ENCODE data around the gene OR10G3. TPM values are rescaled to one million over a fixed set of nuclear protein-coding genes. Genes with fewer than 3 reads are reported as not detected.

OR10G3 gene
- total and polyA plus RNA-seq, 2 experiments from 2014 or later, result not detected

- TF ChIP-seq NANOG (IDR thresholded peaks at IDR 0.05; ENCODE audit: borderline replicate concordance), result peak; percentile 73; the same call in 1 of the 2 replicates
Measured at GRCh38 chr14:21556378-21557083, 23.3 kb downstream of the OR10G3 start (continued).

DNA sequence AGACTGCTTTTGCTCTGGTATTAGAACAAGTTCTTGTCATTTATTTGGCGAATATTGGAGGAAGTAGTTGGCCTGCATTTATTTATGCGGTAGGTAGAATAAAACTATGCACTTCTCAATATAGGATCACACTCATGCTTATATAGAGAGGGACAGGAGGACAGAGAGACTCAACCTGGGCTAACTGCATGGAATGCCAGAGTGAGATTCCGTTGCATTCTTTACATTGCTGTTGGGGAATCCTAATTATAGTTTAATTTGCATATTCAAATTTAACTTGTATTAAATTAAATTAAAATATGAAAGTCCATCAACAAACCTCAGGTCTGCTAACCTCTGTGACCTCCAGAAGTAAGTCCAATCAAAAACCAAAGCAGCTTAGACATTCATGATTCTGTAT, 26.6 kb downstream of the OR10G3 start:
- no peaks in the 10 kb centered on the region for H3K36me3 ChIP-seq (ENCODE audit: insufficient read depth)
- Mint-ChIP-seq H3K27me3 (ENCODE audit: insufficient read depth, low read depth, poor library complexity) (peaks cover 23% of the 10 kb centered on the region), H3K9me3 (peaks cover 3% of the 10 kb centered on the region; the same call in 2 of the 3 replicates), H3K4me3 (peak overlapping the region; percentile 34; the same call in 1 of the 3 replicates), H3K27ac (peak overlapping the region; percentile 81), H3K36me3 (ENCODE audit: low read depth) (peaks cover 1% of the 10 kb centered on the region; the same call in 2 of the 3 replicates), H3K4me1 (peaks cover 30% of the 10 kb centered on the region)
- DNase-seq (ENCODE audit: low spot score) (peak; percentile 72), ATAC-seq (peak; percentile 18)
- no peaks in the 10 kb centered on the region for H3K79me2 ChIP-seq (replicated peaks; ENCODE audit: insufficient read depth)
- no peak overlapping the region for H3K4me3 ChIP-seq
- no peak overlapping the region for H2AFZ ChIP-seq
- H3K4me2 ChIP-seq, result 0 out of 2 replicates have a peak overlapping the region, but pooled peaks have one; percentile 25
- no peaks in the 10 kb centered on the region for H4K20me1 ChIP-seq (replicated peaks; ENCODE audit: insufficient read depth)
- H3K9me2 ChIP-seq (ENCODE audit: insufficient read depth), result no peaks in the 10 kb centered on the region
- H3K27me3 ChIP-seq (ENCODE audit: insufficient read depth), result no peaks in the 10 kb centered on the region
- H3F3A ChIP-seq (replicated peaks; ENCODE audit: low read depth), result peaks cover 3% of the 10 kb centered on the region; the same call in 1 of the 2 replicates
- peak overlapping the region; percentile 95 for H3K27ac ChIP-seq (ENCODE audit: low read depth)
- TF ChIP-seq, protein P1, sequence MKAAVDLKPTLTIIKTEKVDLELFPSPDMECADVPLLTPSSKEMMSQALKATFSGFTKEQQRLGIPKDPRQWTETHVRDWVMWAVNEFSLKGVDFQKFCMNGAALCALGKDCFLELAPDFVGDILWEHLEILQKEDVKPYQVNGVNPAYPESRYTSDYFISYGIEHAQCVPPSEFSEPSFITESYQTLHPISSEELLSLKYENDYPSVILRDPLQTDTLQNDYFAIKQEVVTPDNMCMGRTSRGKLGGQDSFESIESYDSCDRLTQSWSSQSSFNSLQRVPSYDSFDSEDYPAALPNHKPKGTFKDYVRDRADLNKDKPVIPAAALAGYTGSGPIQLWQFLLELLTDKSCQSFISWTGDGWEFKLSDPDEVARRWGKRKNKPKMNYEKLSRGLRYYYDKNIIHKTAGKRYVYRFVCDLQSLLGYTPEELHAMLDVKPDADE (IDR thresholded peaks at IDR 0.05), result no peak
- TF ChIP-seq EZH2 (IDR thresholded peaks at IDR 0.05; ENCODE audit: low read depth, unreplicated experiment) (no peak), ZNF114 (CRISPR knock-in tag; IDR thresholded peaks at IDR 0.05) (no peak), ZNF331 (CRISPR knock-in tag; IDR thresholded peaks at IDR 0.05; ENCODE audit: low read depth) (no peak), NANOG (IDR thresholded peaks at IDR 0.05; ENCODE audit: borderline replicate concordance) (no peak), JUNB (IDR thresholded peaks at IDR 0.05; ENCODE audit: unreplicated experiment) (no peak), POLR2AphosphoS5 (IDR thresholded peaks at IDR 0.05; ENCODE audit: low read depth) (no peak), STAT1 (IDR thresholded peaks at IDR 0.05; ENCODE audit: unreplicated experiment) (no peak), EZH2phosphoT487 (IDR thresholded peaks at IDR 0.05; ENCODE audit: unreplicated experiment) (no peak), ZNF462 (CRISPR knock-in tag; IDR thresholded peaks at IDR 0.05) (no peak)
- TF ChIP-seq, protein P2, sequence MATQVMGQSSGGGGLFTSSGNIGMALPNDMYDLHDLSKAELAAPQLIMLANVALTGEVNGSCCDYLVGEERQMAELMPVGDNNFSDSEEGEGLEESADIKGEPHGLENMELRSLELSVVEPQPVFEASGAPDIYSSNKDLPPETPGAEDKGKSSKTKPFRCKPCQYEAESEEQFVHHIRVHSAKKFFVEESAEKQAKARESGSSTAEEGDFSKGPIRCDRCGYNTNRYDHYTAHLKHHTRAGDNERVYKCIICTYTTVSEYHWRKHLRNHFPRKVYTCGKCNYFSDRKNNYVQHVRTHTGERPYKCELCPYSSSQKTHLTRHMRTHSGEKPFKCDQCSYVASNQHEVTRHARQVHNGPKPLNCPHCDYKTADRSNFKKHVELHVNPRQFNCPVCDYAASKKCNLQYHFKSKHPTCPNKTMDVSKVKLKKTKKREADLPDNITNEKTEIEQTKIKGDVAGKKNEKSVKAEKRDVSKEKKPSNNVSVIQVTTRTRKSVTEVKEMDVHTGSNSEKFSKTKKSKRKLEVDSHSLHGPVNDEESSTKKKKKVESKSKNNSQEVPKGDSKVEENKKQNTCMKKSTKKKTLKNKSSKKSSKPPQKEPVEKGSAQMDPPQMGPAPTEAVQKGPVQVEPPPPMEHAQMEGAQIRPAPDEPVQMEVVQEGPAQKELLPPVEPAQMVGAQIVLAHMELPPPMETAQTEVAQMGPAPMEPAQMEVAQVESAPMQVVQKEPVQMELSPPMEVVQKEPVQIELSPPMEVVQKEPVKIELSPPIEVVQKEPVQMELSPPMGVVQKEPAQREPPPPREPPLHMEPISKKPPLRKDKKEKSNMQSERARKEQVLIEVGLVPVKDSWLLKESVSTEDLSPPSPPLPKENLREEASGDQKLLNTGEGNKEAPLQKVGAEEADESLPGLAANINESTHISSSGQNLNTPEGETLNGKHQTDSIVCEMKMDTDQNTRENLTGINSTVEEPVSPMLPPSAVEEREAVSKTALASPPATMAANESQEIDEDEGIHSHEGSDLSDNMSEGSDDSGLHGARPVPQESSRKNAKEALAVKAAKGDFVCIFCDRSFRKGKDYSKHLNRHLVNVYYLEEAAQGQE (IDR thresholded peaks at IDR 0.05; ENCODE audit: unreplicated experiment), result no peak
- TF ChIP-seq, protein P3, sequence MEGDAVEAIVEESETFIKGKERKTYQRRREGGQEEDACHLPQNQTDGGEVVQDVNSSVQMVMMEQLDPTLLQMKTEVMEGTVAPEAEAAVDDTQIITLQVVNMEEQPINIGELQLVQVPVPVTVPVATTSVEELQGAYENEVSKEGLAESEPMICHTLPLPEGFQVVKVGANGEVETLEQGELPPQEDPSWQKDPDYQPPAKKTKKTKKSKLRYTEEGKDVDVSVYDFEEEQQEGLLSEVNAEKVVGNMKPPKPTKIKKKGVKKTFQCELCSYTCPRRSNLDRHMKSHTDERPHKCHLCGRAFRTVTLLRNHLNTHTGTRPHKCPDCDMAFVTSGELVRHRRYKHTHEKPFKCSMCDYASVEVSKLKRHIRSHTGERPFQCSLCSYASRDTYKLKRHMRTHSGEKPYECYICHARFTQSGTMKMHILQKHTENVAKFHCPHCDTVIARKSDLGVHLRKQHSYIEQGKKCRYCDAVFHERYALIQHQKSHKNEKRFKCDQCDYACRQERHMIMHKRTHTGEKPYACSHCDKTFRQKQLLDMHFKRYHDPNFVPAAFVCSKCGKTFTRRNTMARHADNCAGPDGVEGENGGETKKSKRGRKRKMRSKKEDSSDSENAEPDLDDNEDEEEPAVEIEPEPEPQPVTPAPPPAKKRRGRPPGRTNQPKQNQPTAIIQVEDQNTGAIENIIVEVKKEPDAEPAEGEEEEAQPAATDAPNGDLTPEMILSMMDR (conservative IDR thresholded peaks at IDR 0.05; ENCODE audit: low read depth in 2 of 2), result no peak
- peaks cover 7% of the 10 kb centered on the region; the same call in 1 of the 2 replicates for H3K4me1 ChIP-seq (ENCODE audit: insufficient read depth)

Measured in GM23338 (cell line).